ENCODE measurements around the gene PTER. TPM values are rescaled to one million over a fixed set of nuclear protein-coding genes. Genes with fewer than 3 reads are reported as not detected.

PTER gene
- total and polyA plus RNA-seq, 2 donors, result 5.1 to 15.5 TPM

GRCh38 chr10:16545116-16545736, 108.4 kb downstream of the PTER start:
- Histone ChIP-seq H3K9me3 (ENCODE audit: control insufficient read depth in 2 of 2, insufficient read depth in 1 of 2, low read length in 1 of 2) (no peaks in the 10 kb centered on the region), H3K36me3 (ENCODE audit: control insufficient read depth in 2 of 2, insufficient read depth in 2 of 2, low read length in 1 of 2) (no peaks in the 10 kb centered on the region), H3K4me3 (ENCODE audit: low read length in 2 of 2) (no peak overlapping the region), H3K27ac (ENCODE audit: low read depth in 1 of 2, low read length in 1 of 2) (no peak overlapping the region), H3K4me1 (ENCODE audit: control insufficient read depth in 2 of 2, insufficient read depth in 2 of 2, low read length in 2 of 2) (no peaks in the 10 kb centered on the region), H3K27me3 (ENCODE audit: control insufficient read depth in 2 of 2, insufficient read depth in 1 of 2, low read length in 1 of 2) (no peaks in the 10 kb centered on the region)
- peak in 4 of 9 donors; percentile 4 to 36 (median 18) for DNase-seq (ENCODE audit: low read depth in 6 of 9, low spot score in 9 of 9)
- WGBS, result 34% methylated on average over 7 of the region's 7 CpGs

GRCh38 chr10:16547973-16548372, 111.2 kb downstream of the PTER start:
- 95% methylated on average over 4 of the region's 4 CpGs for WGBS
- Histone ChIP-seq H3K27me3 (ENCODE audit: control insufficient read depth in 2 of 2, insufficient read depth in 1 of 2, low read length in 1 of 2) (no peaks in the 10 kb centered on the region), H3K27ac (ENCODE audit: low read depth in 1 of 2, low read length in 1 of 2) (no peak overlapping the region), H3K4me1 (ENCODE audit: control insufficient read depth in 2 of 2, insufficient read depth in 2 of 2, low read length in 2 of 2) (no peaks in the 10 kb centered on the region), H3K9me3 (ENCODE audit: control insufficient read depth in 2 of 2, insufficient read depth in 1 of 2, low read length in 1 of 2) (no peaks in the 10 kb centered on the region), H3K36me3 (ENCODE audit: control insufficient read depth in 2 of 2, insufficient read depth in 2 of 2, low read length in 1 of 2) (no peaks in the 10 kb centered on the region), H3K4me3 (ENCODE audit: low read length in 2 of 2) (no peak overlapping the region)
- DNase-seq (ENCODE audit: low read depth in 6 of 9, low spot score in 9 of 9), result no peak

- H3K36me3 ChIP-seq (ENCODE audit: control insufficient read depth in 2 of 2, insufficient read depth in 2 of 2, low read length in 1 of 2), result no peaks in the 10 kb centered on the region
- no peak overlapping the region for H3K4me3 ChIP-seq (ENCODE audit: low read length in 2 of 2)
- 91% methylated on average over 5 of the region's 5 CpGs for WGBS
- no peak overlapping the region for H3K27ac ChIP-seq (ENCODE audit: low read depth in 1 of 2, low read length in 1 of 2)
- H3K27me3 ChIP-seq (ENCODE audit: control insufficient read depth in 2 of 2, insufficient read depth in 1 of 2, low read length in 1 of 2), result no peaks in the 10 kb centered on the region
- no peak for DNase-seq (ENCODE audit: low read depth in 6 of 9, low spot score in 9 of 9)
- H3K9me3 ChIP-seq (ENCODE audit: control insufficient read depth in 2 of 2, insufficient read depth in 1 of 2, low read length in 1 of 2), result no peaks in the 10 kb centered on the region
- H3K4me1 ChIP-seq (ENCODE audit: control insufficient read depth in 2 of 2, insufficient read depth in 2 of 2, low read length in 2 of 2), result no peaks in the 10 kb centered on the region
Measured at GRCh38 chr10:16559236-16559773, 122.5 kb downstream of the PTER start.

- Histone ChIP-seq H3K36me3 (ENCODE audit: control insufficient read depth in 2 of 2, insufficient read depth in 2 of 2, low read length in 1 of 2) (no peaks in the 10 kb centered on the region), H3K4me1 (ENCODE audit: control insufficient read depth in 2 of 2, insufficient read depth in 2 of 2, low read length in 2 of 2) (no peaks in the 10 kb centered on the region), H3K27ac (ENCODE audit: low read depth in 1 of 2, low read length in 1 of 2) (no peak overlapping the region), H3K4me3 (ENCODE audit: low read length in 2 of 2) (no peak overlapping the region), H3K9me3 (ENCODE audit: control insufficient read depth in 2 of 2, insufficient read depth in 1 of 2, low read length in 1 of 2) (no peaks in the 10 kb centered on the region), H3K27me3 (ENCODE audit: control insufficient read depth in 2 of 2, insufficient read depth in 1 of 2, low read length in 1 of 2) (no peaks in the 10 kb centered on the region)
- 95% methylated on average over 6 of the region's 6 CpGs for WGBS
- DNase-seq (ENCODE audit: low read depth in 6 of 9, low spot score in 9 of 9), result no peak
Measured at GRCh38 chr10:16562891-16563290, 126.1 kb downstream of the PTER start.

Other genes with a start within 250 kb of the PTER start
- gene C1QL3, start 84.9 kb downstream of the PTER start, total RNA-seq, result not detected
- 0.05 TPM for gene C1QL3, start 84.9 kb downstream of the PTER start, polyA plus RNA-seq

Data from thymus (tissue), 11 donors.